Bronchial epithelial cell (primary cell): ENCODE measurements around the gene GPR156. TPM values are rescaled to one million over a fixed set of nuclear protein-coding genes. Genes with fewer than 3 reads are reported as not detected.
A peak's percentile ranks its signal among the peaks of the same experiment; 100 is the strongest.

ENCODE experiments used
- DNase-seq: peaks from one replicate; pipeline ENCODE4 v3.0.0-alpha.2; 2010; ENCODE audit warnings: low read depth
- FAIRE-seq: peaks from 2 replicates; lab custom pipeline; 2011; peaks lifted over from hg19 to GRCh38; lab: Jason Lieb, UNC
- H3K27me3 ChIP-seq: 2 replicates; pipeline ENCODE4 v1.5.1; 2011; ENCODE audit warnings: low read length; ENCODE audit not compliant: control insufficient read depth, insufficient read depth
- H3K36me3 ChIP-seq: 2 replicates; pipeline ENCODE4 v1.5.1; 2011; ENCODE audit warnings: low read length; ENCODE audit not compliant: control insufficient read depth, insufficient read depth
- H3K4me3 ChIP-seq: 2 replicates; pipeline ENCODE4 v1.5.1; 2011; ENCODE audit warnings: mild to moderate bottlenecking, low read depth, low read length, control low read depth
- total RNA-seq: library from RNA; depleted of rRNA; stranded (reverse); fragments of >200 nt; gene quantifications from 2 replicates; pipeline ENCODE4 v1.2.1, GENCODE V29; 2014
- TF ChIP-seq, protein P1 (sequence below): IDR thresholded peaks from 2 replicates; pipeline ENCODE4 v1.5.1; 2011; ENCODE audit warnings: mild to moderate bottlenecking, moderate library complexity, low read length, control low read depth, inconsistent platforms; ENCODE audit not compliant: insufficient read depth, severe bottlenecking

Gene GPR156
- total RNA-seq, 1 donor from 2014 or later: under 0.01 TPM

- TF ChIP-seq, protein P1, sequence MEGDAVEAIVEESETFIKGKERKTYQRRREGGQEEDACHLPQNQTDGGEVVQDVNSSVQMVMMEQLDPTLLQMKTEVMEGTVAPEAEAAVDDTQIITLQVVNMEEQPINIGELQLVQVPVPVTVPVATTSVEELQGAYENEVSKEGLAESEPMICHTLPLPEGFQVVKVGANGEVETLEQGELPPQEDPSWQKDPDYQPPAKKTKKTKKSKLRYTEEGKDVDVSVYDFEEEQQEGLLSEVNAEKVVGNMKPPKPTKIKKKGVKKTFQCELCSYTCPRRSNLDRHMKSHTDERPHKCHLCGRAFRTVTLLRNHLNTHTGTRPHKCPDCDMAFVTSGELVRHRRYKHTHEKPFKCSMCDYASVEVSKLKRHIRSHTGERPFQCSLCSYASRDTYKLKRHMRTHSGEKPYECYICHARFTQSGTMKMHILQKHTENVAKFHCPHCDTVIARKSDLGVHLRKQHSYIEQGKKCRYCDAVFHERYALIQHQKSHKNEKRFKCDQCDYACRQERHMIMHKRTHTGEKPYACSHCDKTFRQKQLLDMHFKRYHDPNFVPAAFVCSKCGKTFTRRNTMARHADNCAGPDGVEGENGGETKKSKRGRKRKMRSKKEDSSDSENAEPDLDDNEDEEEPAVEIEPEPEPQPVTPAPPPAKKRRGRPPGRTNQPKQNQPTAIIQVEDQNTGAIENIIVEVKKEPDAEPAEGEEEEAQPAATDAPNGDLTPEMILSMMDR: no peak
- Histone ChIP-seq H3K36me3 (no peaks in the 10 kb centered on the region), H3K27me3 (no peaks in the 10 kb centered on the region), H3K4me3 (no peak overlapping the region)
- FAIRE-seq: no peak
- peak; percentile 41 for DNase-seq
Measured at GRCh38 chr3:120143676-120144075, 141.3 kb downstream of the GPR156 start.

- Histone ChIP-seq H3K36me3 (no peaks in the 10 kb centered on the region), H3K4me3 (no peak overlapping the region), H3K27me3 (no peaks in the 10 kb centered on the region)
- FAIRE-seq (no peak), DNase-seq (no peak)
- TF ChIP-seq, protein P1: no peak
Measured at GRCh38 chr3:120142236-120142635, 142.8 kb downstream of the GPR156 start.

GRCh38 chr3:120140098-120140742, 144.8 kb downstream of the GPR156 start:
- TF ChIP-seq, protein P1: no peak
- Histone ChIP-seq H3K36me3 (no peaks in the 10 kb centered on the region), H3K4me3 (no peak overlapping the region), H3K27me3 (no peaks in the 10 kb centered on the region)
- DNase-seq: no peak
- no peak for FAIRE-seq

GRCh38 chr3:120139140-120139539, 145.9 kb downstream of the GPR156 start:
- Histone ChIP-seq H3K36me3 (no peaks in the 10 kb centered on the region), H3K27me3 (no peaks in the 10 kb centered on the region), H3K4me3 (no peak overlapping the region)
- FAIRE-seq (no peak), DNase-seq (no peak)
- TF ChIP-seq, protein P1: no peak

- Histone ChIP-seq H3K4me3 (no peak overlapping the region), H3K36me3 (no peaks in the 10 kb centered on the region), H3K27me3 (no peaks in the 10 kb centered on the region)
- no peak for DNase-seq
- FAIRE-seq: no peak
- TF ChIP-seq, protein P1: no peak
Measured at GRCh38 chr3:120137548-120137947, 147.5 kb downstream of the GPR156 start.

DNA sequence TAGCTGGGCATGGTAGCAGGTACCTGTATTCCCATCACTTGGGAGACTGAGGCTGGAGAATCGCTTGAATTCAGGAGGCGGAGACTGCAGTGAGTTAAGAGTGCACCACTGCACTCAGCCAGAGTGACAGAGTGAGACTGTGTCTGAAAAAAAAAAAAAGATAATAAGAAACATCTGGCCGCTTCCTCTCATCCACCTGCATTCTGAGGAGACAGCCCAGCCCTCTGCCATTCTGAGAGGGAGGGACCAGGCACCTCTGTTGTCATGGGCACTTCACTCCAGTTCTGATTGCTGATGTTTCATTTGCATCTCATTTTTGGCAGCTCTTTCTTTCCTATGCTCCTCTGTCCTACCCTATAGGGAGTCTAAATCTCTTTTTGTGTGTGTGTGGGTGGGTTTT, 154.4 kb downstream of the GPR156 start:
- H3K4me3 ChIP-seq: no peak overlapping the region
- H3K36me3 ChIP-seq: no peaks in the 10 kb centered on the region
- FAIRE-seq: no peak
- no peaks in the 10 kb centered on the region for H3K27me3 ChIP-seq
- no peak for DNase-seq
- TF ChIP-seq, protein P1: no peak
